ENCODE data around the gene GPANK1.
A peak's percentile ranks its signal among the peaks of the same experiment; 100 is the strongest.
"Not testable (repeated sequence)": the region's sequence is repeated elsewhere in the genome, so short reads cannot be mapped to it uniquely, and the experiment has no call there.

The GPANK1 gene

DNA sequence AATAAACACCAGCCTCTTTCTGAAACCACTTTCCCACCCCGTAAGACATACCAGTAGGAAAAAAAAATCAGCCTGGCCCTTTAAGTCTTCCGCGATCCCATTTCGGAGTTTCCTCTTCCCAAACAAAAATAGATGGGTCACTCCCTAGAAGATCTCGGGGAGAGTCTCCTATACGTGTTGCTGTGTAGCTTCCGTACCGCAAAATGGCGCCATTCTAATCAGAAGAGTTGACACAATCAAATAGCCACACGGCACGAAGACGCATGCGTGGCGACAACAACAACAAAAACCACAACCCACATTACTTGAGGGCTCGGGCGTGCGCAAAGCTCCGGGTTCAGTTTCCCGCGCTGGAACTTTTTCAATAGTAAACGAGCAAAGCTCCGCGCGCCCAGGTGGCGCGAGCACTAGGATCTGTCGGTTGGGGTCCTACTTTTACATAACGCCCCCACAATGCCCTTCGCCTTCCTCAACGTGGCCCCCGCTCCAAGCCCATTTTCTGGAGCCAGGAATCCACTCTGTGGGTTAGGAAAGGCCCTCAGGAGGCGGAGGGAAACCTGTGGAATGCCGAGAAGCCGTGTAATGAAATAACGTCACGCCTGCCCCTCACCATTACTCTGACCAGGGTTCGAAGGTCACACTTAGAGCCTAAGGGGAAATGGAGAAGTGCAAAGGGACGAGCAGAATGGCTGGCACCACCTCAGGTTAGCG lies at the start of gene GPANK1:
TSS of gene GPANK1 (minus strand) at position 208 of the 711 bp plus-strand sequence. CDS start 519 bp downstream, outside the sequence.
- DNase-seq: peak; percentile 98

GRCh38 chr6:31713991-31714684 lies 49.3 kb upstream of the GPANK1 start:
- no peak for DNase-seq

DNA sequence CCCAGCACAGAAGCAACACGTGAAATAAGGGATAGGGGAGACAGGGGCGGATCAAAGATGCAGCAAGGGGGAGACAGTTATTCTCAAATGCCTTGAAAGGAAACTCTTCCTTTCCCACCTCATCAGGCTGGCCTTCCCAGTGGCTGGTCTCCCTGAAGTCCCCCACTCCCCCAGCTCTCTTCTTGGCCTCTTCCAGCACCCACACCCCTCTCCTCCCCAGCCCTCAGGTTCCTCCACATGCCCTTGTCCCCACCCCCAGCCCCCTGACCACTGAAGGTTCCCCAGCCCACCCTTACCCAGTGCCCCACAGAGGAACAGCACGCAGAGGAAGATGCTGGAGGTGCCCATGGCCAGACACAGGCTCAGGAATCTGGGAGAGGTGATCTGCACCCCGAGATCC lies 48.7 kb upstream of the GPANK1 start:
- DNase-seq: no peak

GRCh38 chr6:31712296-31712695 lies 47.5 kb upstream of the GPANK1 start:
- no peak for DNase-seq

GRCh38 chr6:31711233-31711632 lies 46.4 kb upstream of the GPANK1 start:
- DNase-seq: peak; percentile 34

- no peak for DNase-seq
These were observed 45.9 kb upstream of the GPANK1 start for GRCh38 chr6:31710523-31711219.

DNA sequence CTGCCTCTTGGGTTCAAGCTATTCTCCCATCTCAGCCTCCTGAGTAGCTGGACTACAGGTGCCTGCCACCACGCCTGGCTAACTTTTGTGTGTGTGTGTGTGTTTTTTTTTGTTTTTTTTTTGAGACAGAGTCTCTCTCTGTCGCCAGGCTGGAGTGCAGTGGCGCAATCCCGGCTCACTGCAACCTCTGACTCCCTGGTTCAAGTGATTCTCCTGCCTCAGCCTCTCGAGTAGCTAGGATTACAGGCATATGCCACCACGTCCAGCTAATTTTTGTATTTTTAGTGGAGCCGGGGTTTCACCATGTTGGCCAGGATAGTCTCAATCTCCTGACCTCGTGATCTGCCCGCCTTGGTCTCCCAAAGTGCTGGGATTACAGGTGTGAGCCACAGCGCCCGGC lies 44.4 kb upstream of the GPANK1 start:
- DNase-seq: not testable (repeated sequence)

- DNase-seq: no peak
These were observed 43.4 kb upstream of the GPANK1 start for GRCh38 chr6:31708224-31708623.

DNA sequence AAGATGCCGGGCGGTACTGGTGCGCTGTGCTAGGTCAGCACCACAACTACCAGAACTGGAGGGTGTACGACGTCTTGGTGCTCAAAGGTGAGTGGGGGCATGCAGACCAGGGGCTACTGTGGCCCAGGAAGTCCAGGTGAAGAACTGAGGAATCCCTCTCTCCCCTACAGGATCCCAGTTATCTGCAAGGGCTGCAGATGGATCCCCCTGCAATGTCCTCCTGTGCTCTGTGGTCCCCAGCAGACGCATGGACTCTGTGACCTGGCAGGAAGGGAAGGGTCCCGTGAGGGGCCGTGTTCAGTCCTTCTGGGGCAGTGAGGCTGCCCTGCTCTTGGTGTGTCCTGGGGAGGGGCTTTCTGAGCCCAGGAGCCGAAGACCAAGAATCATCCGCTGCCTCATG lies 42.9 kb upstream of the GPANK1 start:
- no peak for DNase-seq

DNA sequence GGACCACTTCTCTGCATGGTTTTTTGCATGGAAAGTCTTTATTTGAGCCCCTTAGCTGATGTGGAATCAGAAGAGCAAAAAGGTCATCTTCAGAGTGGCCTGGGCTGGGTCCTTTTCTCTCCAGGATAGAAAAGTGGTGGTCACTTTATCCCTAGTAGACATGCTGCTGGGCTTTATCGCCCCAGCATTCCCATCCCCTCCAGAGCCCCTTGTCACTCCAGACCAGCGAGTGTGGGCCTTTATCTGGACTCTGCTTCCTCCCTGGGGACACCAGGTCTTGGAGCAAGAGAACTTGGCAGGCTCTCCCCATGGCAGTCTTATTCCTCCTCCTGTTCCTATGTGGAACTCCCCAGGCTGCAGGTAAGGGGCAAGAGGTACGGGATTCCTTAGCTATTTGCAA lies 41.8 kb upstream of the GPANK1 start, which contains the start of gene LY6G6F:
TSS of gene LY6G6F (plus strand) at position 268 of the 400 bp plus-strand sequence. CDS start at position 309, 41 bp downstream.
- DNase-seq: no peak

GRCh38 chr6:31705931-31706330 lies 41.1 kb upstream of the GPANK1 start:
- DNase-seq: no peak

DNA sequence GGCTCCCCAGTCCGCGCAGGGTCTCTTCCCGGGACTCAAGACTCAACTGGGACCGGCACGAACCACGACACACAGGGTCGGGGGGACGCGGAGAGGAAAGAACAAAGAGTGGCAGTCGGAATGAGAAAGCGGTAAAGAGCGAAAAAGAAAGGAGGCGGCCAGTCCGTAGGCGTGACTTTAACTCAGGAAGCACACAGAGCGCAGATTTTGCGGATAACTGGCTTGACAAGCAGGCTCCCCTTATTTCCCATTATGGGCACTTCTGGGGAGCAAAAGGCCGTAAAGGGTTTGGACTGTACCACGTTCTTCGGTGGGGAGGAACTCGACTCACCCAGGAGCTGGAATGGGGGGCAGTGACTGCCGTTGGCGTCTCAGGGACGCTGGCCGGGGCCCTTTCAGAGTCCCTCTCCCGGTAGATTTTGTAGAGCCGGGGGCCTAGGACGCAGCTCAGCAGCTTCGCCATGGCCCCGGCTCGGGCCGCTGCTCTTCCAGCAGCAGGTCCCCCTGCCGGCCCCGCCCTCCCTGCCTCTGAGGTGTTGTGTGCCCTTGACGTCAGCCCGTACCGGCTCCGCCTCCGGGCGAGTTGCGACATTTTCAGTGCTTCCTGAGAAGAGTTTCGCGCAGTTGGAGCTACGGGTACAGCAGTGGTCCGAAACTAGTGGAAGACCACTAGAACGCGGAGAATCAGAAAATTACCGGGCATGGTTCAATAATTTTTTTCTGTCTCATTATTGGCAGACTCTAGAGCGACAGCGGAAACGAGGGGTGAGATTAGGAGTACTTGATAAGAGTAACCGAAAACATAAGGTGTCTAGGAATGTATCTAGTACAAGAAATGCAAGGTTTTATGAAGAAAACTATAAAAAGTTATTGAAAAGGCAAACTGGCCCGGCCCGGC lies 38.3 kb upstream of the GPANK1 start, which contains the start of gene ABHD16A:
TSS of gene ABHD16A (minus strand) at position 506 of the 898 bp plus-strand sequence. CDS start at position 463, 43 bp downstream.
- peak; percentile 99 for DNase-seq

- DNase-seq: no peak
These were observed 37.6 kb upstream of the GPANK1 start for GRCh38 chr6:31702405-31702818.

- DNase-seq: peak; percentile 68
These were observed 37.0 kb upstream of the GPANK1 start for GRCh38 chr6:31701666-31702404.

GRCh38 chr6:31700740-31701401 lies 36.1 kb upstream of the GPANK1 start:
- no peak for DNase-seq

GRCh38 chr6:31697555-31697954 lies 32.8 kb upstream of the GPANK1 start:
- DNase-seq: no peak

DNA sequence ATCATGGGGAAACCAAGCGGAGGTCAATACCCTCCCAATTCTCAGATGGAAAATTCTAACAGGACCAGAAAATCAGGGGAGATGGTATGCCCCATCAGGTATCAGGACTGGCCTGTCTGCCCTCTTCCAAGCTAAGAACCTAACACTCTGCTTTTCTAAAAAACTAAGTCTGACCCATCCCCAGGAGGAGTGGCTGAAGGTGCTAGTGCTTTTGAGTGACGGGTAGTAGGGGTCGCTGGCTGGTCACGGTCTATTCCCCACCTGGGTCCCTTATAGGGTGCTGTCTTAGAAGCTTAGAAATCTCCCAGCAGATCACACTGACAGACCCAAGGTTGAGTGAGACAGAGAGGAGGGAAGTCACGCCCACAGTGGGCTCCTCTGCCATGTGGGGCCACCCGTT lies 28.7 kb upstream of the GPANK1 start:
- DNase-seq: no peak

GRCh38 chr6:31692886-31693285 lies 28.1 kb upstream of the GPANK1 start:
- no peak for DNase-seq

DNA sequence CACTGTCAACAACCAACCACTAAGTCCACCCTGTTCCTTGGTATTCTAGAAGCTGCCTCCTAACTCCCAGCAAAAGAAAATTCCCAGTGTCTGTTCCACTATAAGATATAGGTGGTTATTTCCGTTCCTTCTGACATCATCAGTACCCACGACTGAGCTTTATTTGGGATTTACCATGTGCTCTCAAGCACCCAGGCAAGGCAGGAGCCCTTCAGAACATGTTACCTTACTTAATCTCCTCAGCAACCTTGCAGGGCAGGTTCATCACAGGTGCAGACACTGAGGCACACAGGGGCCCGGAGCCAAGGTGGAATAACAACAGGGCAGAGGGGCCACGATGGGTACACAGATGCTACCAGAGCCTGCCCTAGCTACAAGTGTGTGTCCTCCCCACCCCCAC lies 27.6 kb upstream of the GPANK1 start:
- no peak for DNase-seq

DNA sequence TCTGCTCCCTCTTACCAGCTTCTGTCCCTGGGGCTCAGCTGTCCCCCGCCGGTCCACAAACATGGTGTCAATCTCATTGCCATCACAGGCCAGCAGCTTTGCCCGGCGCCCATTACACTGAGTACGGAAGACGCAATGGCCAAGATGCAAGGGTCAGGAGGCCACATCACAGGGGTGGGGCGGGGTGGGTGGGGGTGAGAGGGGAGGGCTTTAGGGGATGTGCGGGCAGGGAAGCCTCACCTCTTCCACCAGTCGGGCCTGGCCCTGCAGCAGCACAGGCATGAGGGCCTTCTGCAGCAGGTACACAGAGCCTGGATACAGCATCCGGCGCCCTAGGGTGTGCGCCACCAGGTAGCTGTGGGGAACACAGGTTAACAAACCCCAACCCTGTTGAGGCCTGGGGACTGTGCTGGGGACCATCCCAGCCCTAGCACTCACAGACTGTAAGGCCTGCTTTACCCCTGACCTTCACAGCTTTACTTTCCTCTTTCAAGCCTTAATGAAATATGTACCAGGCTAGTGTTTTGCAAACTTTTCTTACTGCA lies 26.8 kb upstream of the GPANK1 start:
- no peak for DNase-seq

- DNase-seq: no peak
These were observed 26.3 kb upstream of the GPANK1 start for GRCh38 chr6:31691078-31691463.

Data from OCI-M1 (cell line).